Measurements from ENCODE around the gene STK32B.

DNA sequence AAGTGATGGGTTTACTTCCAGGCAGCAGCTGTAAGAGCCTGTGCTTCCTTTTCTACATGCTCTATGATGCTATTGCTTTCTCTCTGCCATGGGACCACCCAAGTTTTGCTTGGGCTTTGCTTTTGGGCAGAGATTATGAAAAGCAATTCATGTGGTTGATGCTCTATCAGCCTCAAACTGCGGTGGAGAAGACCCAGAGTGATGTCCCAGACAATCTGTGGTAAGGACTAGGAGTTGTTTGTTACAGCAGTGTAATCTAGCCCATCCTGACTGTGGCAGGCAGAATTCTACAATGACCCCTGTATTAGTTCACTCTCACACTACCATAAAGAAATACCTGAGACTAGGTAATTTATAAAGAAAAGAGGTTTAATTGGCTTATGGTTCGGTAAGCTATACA is 22.8 kb upstream of the STK32B start:
- no peak for TF ChIP-seq FOXK2 (conservative IDR thresholded peaks at IDR 0.05 in 1 of 2, IDR thresholded peaks at IDR 0.05 in 1 of 2; ENCODE audit: low read depth in 2 of 2)
- TF ChIP-seq, protein P1, sequence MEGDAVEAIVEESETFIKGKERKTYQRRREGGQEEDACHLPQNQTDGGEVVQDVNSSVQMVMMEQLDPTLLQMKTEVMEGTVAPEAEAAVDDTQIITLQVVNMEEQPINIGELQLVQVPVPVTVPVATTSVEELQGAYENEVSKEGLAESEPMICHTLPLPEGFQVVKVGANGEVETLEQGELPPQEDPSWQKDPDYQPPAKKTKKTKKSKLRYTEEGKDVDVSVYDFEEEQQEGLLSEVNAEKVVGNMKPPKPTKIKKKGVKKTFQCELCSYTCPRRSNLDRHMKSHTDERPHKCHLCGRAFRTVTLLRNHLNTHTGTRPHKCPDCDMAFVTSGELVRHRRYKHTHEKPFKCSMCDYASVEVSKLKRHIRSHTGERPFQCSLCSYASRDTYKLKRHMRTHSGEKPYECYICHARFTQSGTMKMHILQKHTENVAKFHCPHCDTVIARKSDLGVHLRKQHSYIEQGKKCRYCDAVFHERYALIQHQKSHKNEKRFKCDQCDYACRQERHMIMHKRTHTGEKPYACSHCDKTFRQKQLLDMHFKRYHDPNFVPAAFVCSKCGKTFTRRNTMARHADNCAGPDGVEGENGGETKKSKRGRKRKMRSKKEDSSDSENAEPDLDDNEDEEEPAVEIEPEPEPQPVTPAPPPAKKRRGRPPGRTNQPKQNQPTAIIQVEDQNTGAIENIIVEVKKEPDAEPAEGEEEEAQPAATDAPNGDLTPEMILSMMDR (IDR thresholded peaks at IDR 0.05 in 2 of 3, conservative IDR thresholded peaks at IDR 0.05 in 1 of 3; ENCODE audit: insufficient read depth in 2 of 3, low read depth in 1 of 3, low read length in 3 of 3), result no peak
- TF ChIP-seq ZNF311 (CRISPR knock-in tag; IDR thresholded peaks at IDR 0.05), result no peak
- no peak for TF ChIP-seq JUND (IDR thresholded peaks at IDR 0.05; ENCODE audit: borderline replicate concordance, low read depth, low read length)
- TF ChIP-seq JUND (tag; IDR thresholded peaks at IDR 0.05; ENCODE audit: borderline replicate concordance, low read depth, low read length), result no peak
